ENCODE data around the gene FBXO21.

DNA sequence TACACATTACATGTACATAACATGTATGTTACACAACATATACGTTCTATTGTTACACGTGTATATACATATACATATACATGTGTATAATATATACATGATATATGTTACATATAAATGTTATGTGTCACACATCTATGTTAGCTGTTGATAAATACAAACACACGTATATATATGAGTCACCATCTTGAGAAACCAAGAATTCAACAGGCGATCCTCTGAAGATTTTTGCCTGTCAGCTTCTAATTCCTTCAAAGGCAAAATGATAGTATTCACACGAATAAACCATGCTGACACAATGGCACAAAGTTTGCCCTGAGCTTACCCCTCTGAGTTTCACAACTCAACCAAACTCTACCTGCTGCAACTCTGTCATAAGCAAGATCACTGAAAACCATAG, 60.9 kb downstream of the FBXO21 start:
- TF ChIP-seq, protein P1, sequence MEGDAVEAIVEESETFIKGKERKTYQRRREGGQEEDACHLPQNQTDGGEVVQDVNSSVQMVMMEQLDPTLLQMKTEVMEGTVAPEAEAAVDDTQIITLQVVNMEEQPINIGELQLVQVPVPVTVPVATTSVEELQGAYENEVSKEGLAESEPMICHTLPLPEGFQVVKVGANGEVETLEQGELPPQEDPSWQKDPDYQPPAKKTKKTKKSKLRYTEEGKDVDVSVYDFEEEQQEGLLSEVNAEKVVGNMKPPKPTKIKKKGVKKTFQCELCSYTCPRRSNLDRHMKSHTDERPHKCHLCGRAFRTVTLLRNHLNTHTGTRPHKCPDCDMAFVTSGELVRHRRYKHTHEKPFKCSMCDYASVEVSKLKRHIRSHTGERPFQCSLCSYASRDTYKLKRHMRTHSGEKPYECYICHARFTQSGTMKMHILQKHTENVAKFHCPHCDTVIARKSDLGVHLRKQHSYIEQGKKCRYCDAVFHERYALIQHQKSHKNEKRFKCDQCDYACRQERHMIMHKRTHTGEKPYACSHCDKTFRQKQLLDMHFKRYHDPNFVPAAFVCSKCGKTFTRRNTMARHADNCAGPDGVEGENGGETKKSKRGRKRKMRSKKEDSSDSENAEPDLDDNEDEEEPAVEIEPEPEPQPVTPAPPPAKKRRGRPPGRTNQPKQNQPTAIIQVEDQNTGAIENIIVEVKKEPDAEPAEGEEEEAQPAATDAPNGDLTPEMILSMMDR (IDR thresholded peaks at IDR 0.05) = no peak
- TF ChIP-seq POLR2A (IDR thresholded peaks at IDR 0.05) (no peak), POLR2AphosphoS5 (IDR thresholded peaks at IDR 0.05) (no peak)
